SK-N-SH treated with all-trans-retinoic acid at 6 μM for 48 hours (cell line): ENCODE data around the gene FUT7.

Experiments used
- ARNTL ChIP-seq: fragments of 450-650 bp; formaldehyde crosslinking; IDR thresholded peaks from 2 replicates; pipeline ENCODE4 v1.5.0; 2020; ENCODE audit warnings: low read depth, mild to moderate bottlenecking, moderate library complexity, borderline replicate concordance
- CSRNP3 ChIP-seq: fragments of 250-450 bp; sonication (Bioruptor Pico); IDR thresholded peaks from 2 replicates; pipeline ENCODE4 v1.5.1; 2021; ENCODE audit warnings: mild to moderate bottlenecking, moderate library complexity
- ESRRG ChIP-seq: fragments of 250-450 bp; sonication (Bioruptor Pico); IDR thresholded peaks from 2 replicates; pipeline ENCODE4 v1.6.1; 2021; ENCODE audit warnings: mild to moderate bottlenecking
- PATZ1 ChIP-seq: fragments of 250-450 bp; sonication (Bioruptor Pico); IDR thresholded peaks from 2 replicates; pipeline ENCODE4 v1.8.0; 2020; ENCODE audit warnings: mild to moderate bottlenecking, moderate library complexity, borderline replicate concordance
- RARB ChIP-seq: fragments of 250-450 bp; sonication (Bioruptor Pico); IDR thresholded peaks from 2 replicates; pipeline ENCODE4 v1.8.0; 2021; ENCODE audit warnings: mild to moderate bottlenecking, moderate library complexity
- ZC3H10 ChIP-seq: fragments of 250-450 bp; sonication (Bioruptor Pico); IDR thresholded peaks from 2 replicates; pipeline ENCODE4 v1.5.1; 2021; ENCODE audit warnings: mild to moderate bottlenecking, moderate library complexity
- ZFP3 ChIP-seq: fragments of 250-450 bp; sonication (Bioruptor Pico); IDR thresholded peaks from 2 replicates; pipeline ENCODE4 v1.5.0; 2020; ENCODE audit warnings: mild to moderate bottlenecking, moderate library complexity
- ZNF565 ChIP-seq: fragments of 450-650 bp; formaldehyde crosslinking; conservative IDR thresholded peaks from 2 replicates; pipeline ENCODE4 v1.5.0; 2020; ENCODE audit warnings: low read depth, mild to moderate bottlenecking, moderate library complexity
- ZNF70 ChIP-seq: fragments of 450-650 bp; formaldehyde crosslinking; IDR thresholded peaks from 2 replicates; pipeline ENCODE4 v1.5.0; 2020; ENCODE audit warnings: mild to moderate bottlenecking, moderate library complexity
- TF ChIP-seq, protein P1 (sequence below): fragments of 250-450 bp; sonication (Bioruptor Pico); IDR thresholded peaks from 2 replicates; pipeline ENCODE4 v1.5.0; 2020; ENCODE audit warnings: mild to moderate bottlenecking, moderate library complexity

- TF ChIP-seq CSRNP3 (CRISPR knock-in tag): no peak
- no peak for TF ChIP-seq ESRRG (CRISPR knock-in tag)
- TF ChIP-seq, protein P1, sequence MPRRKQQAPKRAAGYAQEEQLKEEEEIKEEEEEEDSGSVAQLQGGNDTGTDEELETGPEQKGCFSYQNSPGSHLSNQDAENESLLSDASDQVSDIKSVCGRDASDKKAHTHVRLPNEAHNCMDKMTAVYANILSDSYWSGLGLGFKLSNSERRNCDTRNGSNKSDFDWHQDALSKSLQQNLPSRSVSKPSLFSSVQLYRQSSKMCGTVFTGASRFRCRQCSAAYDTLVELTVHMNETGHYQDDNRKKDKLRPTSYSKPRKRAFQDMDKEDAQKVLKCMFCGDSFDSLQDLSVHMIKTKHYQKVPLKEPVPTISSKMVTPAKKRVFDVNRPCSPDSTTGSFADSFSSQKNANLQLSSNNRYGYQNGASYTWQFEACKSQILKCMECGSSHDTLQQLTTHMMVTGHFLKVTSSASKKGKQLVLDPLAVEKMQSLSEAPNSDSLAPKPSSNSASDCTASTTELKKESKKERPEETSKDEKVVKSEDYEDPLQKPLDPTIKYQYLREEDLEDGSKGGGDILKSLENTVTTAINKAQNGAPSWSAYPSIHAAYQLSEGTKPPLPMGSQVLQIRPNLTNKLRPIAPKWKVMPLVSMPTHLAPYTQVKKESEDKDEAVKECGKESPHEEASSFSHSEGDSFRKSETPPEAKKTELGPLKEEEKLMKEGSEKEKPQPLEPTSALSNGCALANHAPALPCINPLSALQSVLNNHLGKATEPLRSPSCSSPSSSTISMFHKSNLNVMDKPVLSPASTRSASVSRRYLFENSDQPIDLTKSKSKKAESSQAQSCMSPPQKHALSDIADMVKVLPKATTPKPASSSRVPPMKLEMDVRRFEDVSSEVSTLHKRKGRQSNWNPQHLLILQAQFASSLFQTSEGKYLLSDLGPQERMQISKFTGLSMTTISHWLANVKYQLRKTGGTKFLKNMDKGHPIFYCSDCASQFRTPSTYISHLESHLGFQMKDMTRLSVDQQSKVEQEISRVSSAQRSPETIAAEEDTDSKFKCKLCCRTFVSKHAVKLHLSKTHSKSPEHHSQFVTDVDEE: no peak
- TF ChIP-seq ZNF565 (CRISPR knock-in tag): no peak
- TF ChIP-seq PATZ1: no peak
- TF ChIP-seq ARNTL (CRISPR knock-in tag): no peak
- no peak for TF ChIP-seq ZFP3
- no peak for TF ChIP-seq RARB (CRISPR knock-in tag)
- no peak for TF ChIP-seq ZC3H10 (CRISPR knock-in tag)
- no peak for TF ChIP-seq ZNF70 (CRISPR knock-in tag)
Measured at GRCh38 chr9:137066096-137066861, 34.4 kb upstream of the FUT7 start.
